ENCODE data around the gene RAB7B.

GRCh38 chr1:206013026-206013795 is 10.0 kb upstream of the RAB7B start:
- no peak for TF ChIP-seq CTCF (IDR thresholded peaks at IDR 0.05 in 4 of 5, conservative IDR thresholded peaks at IDR 0.05 in 1 of 5)
- TF ChIP-seq POLR2A (IDR thresholded peaks at IDR 0.05) = no peak
